H1 (cell line): ENCODE measurements around the gene TSPAN32. TPM values are rescaled to one million over a fixed set of nuclear protein-coding genes. Genes with fewer than 3 reads are reported as not detected.
A peak's percentile ranks its signal among the peaks of the same experiment; 100 is the strongest.

Experiments
- ATF3 ChIP-seq: IDR thresholded peaks from 2 replicates; pipeline ENCODE4 v1.6.1; 2011; ENCODE audit warnings: low read depth, mild to moderate bottlenecking, low read length; ENCODE audit not compliant: insufficient read depth
- CHD7 ChIP-seq: fragments of 300-600 bp; sonication (generic); IDR thresholded peaks from 2 replicates; pipeline ENCODE4 v1.7.1; 2012; ENCODE audit warnings: low read length, moderate library complexity, mild to moderate bottlenecking, inconsistent platforms; ENCODE audit not compliant: insufficient replicate concordance
- CTCF ChIP-seq, 3 experiments: IDR thresholded peaks; 1 replicate in 2 of 3; 2 replicates in 1 of 3; pipeline versions ENCODE4 v1.5.1 to v1.6.1; 2011; ENCODE audit warnings: low read length in 3 of 3, mild to moderate bottlenecking in 3 of 3, inconsistent platforms in 2 of 3, low read depth in 1 of 3, moderate library complexity in 1 of 3; ENCODE audit not compliant: insufficient read depth in 1 of 3; ENCODE audit errors: control extremely low read depth in 1 of 3
- RAD21 ChIP-seq, 2 experiments: IDR thresholded peaks in 1 of 2; conservative IDR thresholded peaks in 1 of 2; 2 replicates each; pipeline ENCODE4 v1.6.1; 2011; ENCODE audit warnings: low read depth in 2 of 2, low read length in 2 of 2, improper control_type of control experiment in 1 of 2, inconsistent platforms in 1 of 2, mild to moderate bottlenecking in 1 of 2, moderate library complexity in 1 of 2
- TAF7 ChIP-seq: optimal IDR thresholded peaks from 2 replicates; pipeline ENCODE3; 2011; ENCODE audit warnings: low read depth, mild to moderate bottlenecking, inconsistent platforms, low read length, moderate library complexity, borderline replicate concordance
- polyA plus RNA-seq, 7 experiments: library from polyadenylated mRNA; depleted of rRNA in 3 of 7; stranded (reverse) in 5 of 7; unstranded in 2 of 7; fragments of >200 nt in 5 of 7; fragments of 200-250 nt in 2 of 7; gene quantifications; 1 replicate in 5 of 7; 2 replicates in 1 of 7; 4 replicates in 1 of 7; pipeline versions ENCODE4 v1.2.1 to v1.2.3, GENCODE V29; 2011 to 2013; ENCODE audit warnings: missing spikeins in 2 of 7, mixed read lengths in 2 of 7
- total RNA-seq: library from RNA; stranded (reverse); fragmentation: NEBNext Ultra II Directional; extraction: Animal tissue kit (Norgen Biotek cat#: 25700); gene quantifications from 2 replicates; pipeline ENCODE4 v1.2.1, GENCODE V29; 2021

TSPAN32 gene
- total and polyA plus RNA-seq, 2 of the 8 experiments (the other 6 are each of a cell fraction or from before 2014, with no cell fraction given), result not detected

GRCh38 chr11:2312232-2313042, 10.6 kb downstream of the TSPAN32 start (continued):
- no peak for TF ChIP-seq CHD7
- TF ChIP-seq TAF7, result no peak
- peak; percentile 6 to 26; a peak in 2 of 4 replicates for TF ChIP-seq RAD21 (IDR thresholded peaks at IDR 0.05 in 1 of 2, conservative IDR thresholded peaks at IDR 0.05 in 1 of 2; ENCODE audit: low read depth in 2 of 2, low read length in 2 of 2)
- no peak for TF ChIP-seq ATF3
- peak; percentile 26 to 54 (median 36) for TF ChIP-seq CTCF (IDR thresholded peaks at IDR 0.05; ENCODE audit: control extremely low read depth in 1 of 3, insufficient read depth in 1 of 3, low read depth in 1 of 3, low read length in 3 of 3)
